ENCODE measurements around the gene CACNA1B. TPM values are rescaled to one million over a fixed set of nuclear protein-coding genes. Genes with fewer than 3 reads are reported as not detected.
"Not testable (repeated sequence)": the region's sequence is repeated elsewhere in the genome, so short reads cannot be mapped to it uniquely, and the experiment has no call there.

The CACNA1B gene
- total and polyA plus RNA-seq, 8 donors: 0.03 to 2.2 (median 0.51) TPM; not detected in 2

DNA sequence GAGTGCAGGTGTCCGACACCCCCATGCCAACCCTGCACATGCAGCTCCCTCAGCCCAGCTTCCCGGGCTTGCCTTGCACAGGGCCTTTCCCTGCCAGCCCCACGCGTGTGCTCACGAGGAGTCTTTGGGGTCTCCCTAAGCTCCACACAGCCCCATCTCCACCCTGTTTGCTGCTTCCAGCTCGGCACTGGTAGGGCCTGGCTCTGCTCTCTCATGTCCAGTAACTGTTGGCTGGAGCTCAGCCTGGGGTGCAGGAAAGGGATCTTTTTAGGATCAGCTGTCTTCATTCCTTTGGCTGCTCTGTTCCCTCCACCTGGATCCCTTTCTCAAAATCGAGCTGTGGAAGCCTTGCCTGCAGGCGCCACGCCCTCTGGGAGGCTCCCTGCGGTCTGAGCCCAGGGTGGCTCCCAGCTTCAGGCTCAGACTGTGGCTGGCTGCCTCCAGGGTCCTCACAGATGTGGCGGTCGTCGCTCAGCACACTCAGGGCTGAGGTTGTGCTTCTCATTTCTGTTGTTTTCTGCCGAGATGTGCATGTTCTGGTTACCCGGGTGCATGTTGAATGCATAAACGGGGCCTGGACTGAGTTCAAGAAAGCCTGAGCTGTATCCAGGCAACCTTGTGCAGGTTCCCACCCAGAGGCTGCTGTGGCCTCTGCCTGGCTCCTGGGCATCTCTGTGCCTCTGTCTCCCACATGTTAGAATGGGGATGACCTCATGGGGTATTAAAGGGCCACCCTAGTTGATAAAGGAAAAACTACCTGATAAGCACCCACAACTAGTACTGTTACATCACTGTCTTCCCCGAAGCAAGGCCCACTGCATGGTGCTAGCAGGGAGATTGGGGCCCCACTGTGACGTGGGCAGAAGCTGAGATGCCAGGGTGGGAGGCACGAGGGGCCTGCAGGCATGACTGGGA, 4.3 kb downstream of the CACNA1B start:
- H3K27me3 ChIP-seq: peaks cover 13 to 52% (median 38%) of the 10 kb centered on the region in 3 donors
- TF ChIP-seq POLR2A (IDR thresholded peaks at IDR 0.05) (no peak), POLR2AphosphoS5 (IDR thresholded peaks at IDR 0.05) (no peak), EP300 (IDR thresholded peaks at IDR 0.05) (no peak)
- TF ChIP-seq, protein P1, sequence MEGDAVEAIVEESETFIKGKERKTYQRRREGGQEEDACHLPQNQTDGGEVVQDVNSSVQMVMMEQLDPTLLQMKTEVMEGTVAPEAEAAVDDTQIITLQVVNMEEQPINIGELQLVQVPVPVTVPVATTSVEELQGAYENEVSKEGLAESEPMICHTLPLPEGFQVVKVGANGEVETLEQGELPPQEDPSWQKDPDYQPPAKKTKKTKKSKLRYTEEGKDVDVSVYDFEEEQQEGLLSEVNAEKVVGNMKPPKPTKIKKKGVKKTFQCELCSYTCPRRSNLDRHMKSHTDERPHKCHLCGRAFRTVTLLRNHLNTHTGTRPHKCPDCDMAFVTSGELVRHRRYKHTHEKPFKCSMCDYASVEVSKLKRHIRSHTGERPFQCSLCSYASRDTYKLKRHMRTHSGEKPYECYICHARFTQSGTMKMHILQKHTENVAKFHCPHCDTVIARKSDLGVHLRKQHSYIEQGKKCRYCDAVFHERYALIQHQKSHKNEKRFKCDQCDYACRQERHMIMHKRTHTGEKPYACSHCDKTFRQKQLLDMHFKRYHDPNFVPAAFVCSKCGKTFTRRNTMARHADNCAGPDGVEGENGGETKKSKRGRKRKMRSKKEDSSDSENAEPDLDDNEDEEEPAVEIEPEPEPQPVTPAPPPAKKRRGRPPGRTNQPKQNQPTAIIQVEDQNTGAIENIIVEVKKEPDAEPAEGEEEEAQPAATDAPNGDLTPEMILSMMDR (IDR thresholded peaks at IDR 0.05): no peak

DNA sequence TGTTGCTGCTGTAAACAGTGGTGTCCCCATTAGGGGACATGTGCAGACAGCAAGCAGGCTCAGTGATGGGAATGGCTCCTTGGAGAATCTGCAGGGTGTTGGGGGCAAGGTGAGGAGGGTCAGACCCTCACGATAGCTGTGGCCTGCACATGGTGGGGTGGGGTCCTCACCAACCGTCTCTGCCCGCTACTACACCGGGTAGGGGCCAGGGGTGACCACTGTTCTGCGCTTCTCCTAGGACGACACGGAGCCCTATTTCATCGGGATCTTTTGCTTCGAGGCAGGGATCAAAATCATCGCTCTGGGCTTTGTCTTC, 4.9 kb downstream of the CACNA1B start:
- 83 to 100% (median 86%) methylated on average over 4 to 10 of the region's 10 CpGs for WGBS, 5 donors
- TF ChIP-seq POLR2AphosphoS5 (IDR thresholded peaks at IDR 0.05) (no peak), POLR2A (IDR thresholded peaks at IDR 0.05) (no peak), EP300 (IDR thresholded peaks at IDR 0.05) (no peak)
- TF ChIP-seq, protein P1 (IDR thresholded peaks at IDR 0.05): no peak
- no peak overlapping the region for H3K4me3 ChIP-seq
- no peak overlapping the region for H3K27ac ChIP-seq
- peaks cover 5 to 12% (median 9%) of the 10 kb centered on the region in 4 donors for H3K4me1 ChIP-seq
- intact Hi-C loops (cut with DNase I; ENCODE audit: low total_unique reads): no loop called here
- H3K9me3 ChIP-seq: peaks cover 0 to 8% (median 0%) of the 10 kb centered on the region in 4 donors
- H3K36me3 ChIP-seq: no peaks in the 10 kb centered on the region
- peaks cover 8 to 46% (median 32%) of the 10 kb centered on the region in 3 donors for H3K27me3 ChIP-seq
- DNase-seq: no peak

More for the DNA sequence above, 4.3 kb downstream of the CACNA1B start:
- Histone ChIP-seq H3K4me1 (peaks cover 5 to 17% (median 9%) of the 10 kb centered on the region in 4 donors), H3K27ac (no peak overlapping the region), H3K9me3 (peaks cover 0 to 13% (median 2%) of the 10 kb centered on the region in 4 donors), H3K4me3 (no peak overlapping the region), H3K36me3 (no peaks in the 10 kb centered on the region)
- WGBS, 5 donors: 62 to 70% (median 65%) methylated on average over 16 to 19 of the region's 19 CpGs
- DNase-seq: no peak
- intact Hi-C loops (cut with DNase I; ENCODE audit: low total_unique reads): no loop called here

DNA sequence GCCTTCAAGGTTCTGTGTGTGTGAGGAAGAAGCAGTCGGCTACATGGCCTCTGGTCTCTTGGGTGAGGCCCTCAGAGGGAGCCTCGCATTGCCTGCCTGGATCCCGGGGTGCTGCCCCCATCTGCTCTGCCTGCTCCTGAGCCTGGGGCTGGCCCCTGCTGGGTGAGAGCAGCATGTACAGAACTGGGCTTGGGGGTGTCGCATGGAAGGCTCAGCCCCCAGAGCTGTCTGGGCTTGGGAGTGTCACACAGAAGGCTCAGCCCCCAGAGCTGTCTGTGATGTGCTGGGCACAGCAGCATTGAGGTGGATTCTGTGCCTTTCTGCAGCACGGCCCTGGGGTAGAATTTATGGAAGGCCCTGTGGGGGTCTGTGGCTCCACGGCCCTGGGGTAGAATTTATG, 6.4 kb downstream of the CACNA1B start:
- DNase-seq; intact Hi-C loops (cut with DNase I; ENCODE audit: low total_unique reads): not testable (repeated sequence)
- WGBS, 5 donors: 88 to 100% (median 90%) methylated on average over 1 to 2 of the region's 6 CpGs; no CpG with 5 or more reads in 2 of the 5 donors

DNA sequence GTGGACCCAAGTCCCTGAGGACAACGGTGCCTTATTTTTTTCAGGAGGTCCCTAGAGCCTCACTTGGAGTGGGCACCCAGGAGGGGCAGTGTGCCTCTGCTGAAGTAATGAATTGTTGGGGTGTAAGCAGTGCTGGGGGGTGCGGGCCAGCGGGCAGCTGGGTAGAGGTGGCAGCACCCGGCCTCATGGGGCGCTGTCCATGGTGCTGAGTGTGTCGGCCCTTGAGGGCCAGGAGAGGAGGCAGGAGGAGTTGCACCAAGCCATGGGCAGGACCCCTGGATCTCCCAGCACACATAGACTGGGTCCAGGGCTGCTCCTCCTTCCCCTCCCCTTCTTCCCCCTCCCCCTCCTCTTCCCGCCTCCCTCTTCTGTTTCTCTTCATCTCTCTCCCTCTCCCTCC, 7.0 kb downstream of the CACNA1B start:
- H3K27ac ChIP-seq; intact Hi-C loops (cut with DNase I; ENCODE audit: low total_unique reads); DNase-seq; H3K9me3 ChIP-seq; H3K4me1 ChIP-seq; H3K4me3 ChIP-seq; H3K36me3 ChIP-seq: not testable (repeated sequence)
- 14 to 49% (median 29%) methylated on average over 4 to 5 of the region's 7 CpGs for WGBS, 5 donors
- peaks cover 0 to 26% (median 14%) of the 10 kb centered on the region in 3 donors for H3K27me3 ChIP-seq

More for the DNA sequence above, 6.4 kb downstream of the CACNA1B start:
- H3K36me3 ChIP-seq, H3K4me1 ChIP-seq, H3K27ac ChIP-seq, H3K4me3 ChIP-seq, H3K9me3 ChIP-seq: not testable (repeated sequence)
- peaks cover 0 to 32% (median 20%) of the 10 kb centered on the region in 3 donors for H3K27me3 ChIP-seq

DNA sequence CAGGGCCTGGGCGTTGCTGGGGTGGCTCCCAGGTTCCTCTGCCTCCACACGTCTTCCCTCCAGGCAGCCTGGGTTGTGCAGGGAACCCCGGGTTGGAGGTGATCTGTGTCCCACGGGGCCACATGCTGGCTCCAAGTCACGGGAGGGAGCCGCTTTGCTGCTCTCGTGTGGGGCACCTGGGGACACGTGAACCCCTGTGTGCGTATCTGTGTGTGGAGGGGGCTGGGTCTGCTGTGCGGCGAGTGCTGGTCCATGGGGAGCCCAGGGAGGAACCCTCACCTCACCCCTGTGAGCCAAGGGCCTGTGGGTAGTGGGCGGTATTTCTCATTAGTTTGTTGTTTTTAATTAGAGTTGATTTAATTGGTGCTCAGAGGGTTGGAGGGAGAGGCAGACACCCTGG, 7.5 kb downstream of the CACNA1B start:
- intact Hi-C loops (cut with DNase I; ENCODE audit: low total_unique reads); H3K4me3 ChIP-seq; DNase-seq; H3K36me3 ChIP-seq; H3K9me3 ChIP-seq; H3K4me1 ChIP-seq; H3K27ac ChIP-seq: not testable (repeated sequence)
- peaks cover 0 to 20% (median 9%) of the 10 kb centered on the region in 3 donors for H3K27me3 ChIP-seq
- WGBS, 5 donors: 75 to 100% (median 89%) methylated on average over 1 to 10 of the region's 12 CpGs; no CpG with 5 or more reads in 1 of the 5 donors

DNA sequence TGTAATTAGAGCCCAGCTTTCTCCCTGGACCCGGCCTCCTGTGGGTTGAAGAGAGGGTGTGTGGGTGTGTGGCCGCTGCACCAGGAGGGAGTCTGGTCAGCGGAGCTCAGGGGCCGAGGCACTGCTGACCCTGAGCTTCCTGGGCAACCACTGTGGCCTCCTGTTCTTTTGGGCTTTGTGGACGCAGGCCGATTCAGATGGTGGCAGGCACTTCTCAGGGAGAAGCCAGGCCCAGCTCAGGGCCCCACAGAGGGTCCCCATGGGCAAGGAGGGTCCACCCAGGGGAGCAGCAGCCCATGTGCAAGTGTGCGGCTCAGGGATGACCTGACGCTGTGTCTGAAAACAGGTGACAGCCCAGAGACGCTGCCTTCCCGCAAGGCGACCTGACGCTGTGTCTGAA, 11.0 kb downstream of the CACNA1B start:
- DNase-seq; H3K9me3 ChIP-seq; H3K27me3 ChIP-seq; H3K36me3 ChIP-seq; intact Hi-C loops (cut with DNase I; ENCODE audit: low total_unique reads); H3K4me1 ChIP-seq; H3K4me3 ChIP-seq; H3K27ac ChIP-seq: not testable (repeated sequence)
- WGBS, 5 donors: 51 to 82% (median 80%) methylated on average over 1 to 12 of the region's 12 CpGs

DNA sequence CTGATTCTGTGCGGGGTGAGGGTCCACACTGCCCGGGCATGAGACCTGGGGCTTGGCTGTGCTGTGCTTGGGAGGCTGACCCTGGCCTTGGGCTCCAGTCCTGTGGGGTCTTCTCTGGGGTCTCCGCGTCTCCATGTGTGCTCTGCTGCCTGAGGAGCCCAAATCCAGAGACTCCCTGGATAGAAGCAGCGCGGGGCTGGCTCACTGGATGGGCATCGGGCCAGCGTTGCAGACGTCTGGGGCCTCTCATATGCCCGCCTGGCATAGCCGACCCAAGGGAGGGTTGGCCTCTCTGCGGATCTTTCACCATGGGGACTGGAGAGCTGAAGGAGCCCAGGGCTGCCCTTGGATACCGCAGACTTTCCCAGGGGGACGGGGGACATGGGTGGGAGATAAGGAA, 12.4 kb downstream of the CACNA1B start:
- H3K27ac ChIP-seq; H3K36me3 ChIP-seq; H3K4me3 ChIP-seq; H3K27me3 ChIP-seq; H3K9me3 ChIP-seq; intact Hi-C loops (cut with DNase I; ENCODE audit: low total_unique reads); H3K4me1 ChIP-seq; DNase-seq: not testable (repeated sequence)
- WGBS, 5 donors: 84 to 91% (median 89%) methylated on average over 6 to 11 of the region's 14 CpGs; no CpG with 5 or more reads in 2 of the 5 donors

DNA sequence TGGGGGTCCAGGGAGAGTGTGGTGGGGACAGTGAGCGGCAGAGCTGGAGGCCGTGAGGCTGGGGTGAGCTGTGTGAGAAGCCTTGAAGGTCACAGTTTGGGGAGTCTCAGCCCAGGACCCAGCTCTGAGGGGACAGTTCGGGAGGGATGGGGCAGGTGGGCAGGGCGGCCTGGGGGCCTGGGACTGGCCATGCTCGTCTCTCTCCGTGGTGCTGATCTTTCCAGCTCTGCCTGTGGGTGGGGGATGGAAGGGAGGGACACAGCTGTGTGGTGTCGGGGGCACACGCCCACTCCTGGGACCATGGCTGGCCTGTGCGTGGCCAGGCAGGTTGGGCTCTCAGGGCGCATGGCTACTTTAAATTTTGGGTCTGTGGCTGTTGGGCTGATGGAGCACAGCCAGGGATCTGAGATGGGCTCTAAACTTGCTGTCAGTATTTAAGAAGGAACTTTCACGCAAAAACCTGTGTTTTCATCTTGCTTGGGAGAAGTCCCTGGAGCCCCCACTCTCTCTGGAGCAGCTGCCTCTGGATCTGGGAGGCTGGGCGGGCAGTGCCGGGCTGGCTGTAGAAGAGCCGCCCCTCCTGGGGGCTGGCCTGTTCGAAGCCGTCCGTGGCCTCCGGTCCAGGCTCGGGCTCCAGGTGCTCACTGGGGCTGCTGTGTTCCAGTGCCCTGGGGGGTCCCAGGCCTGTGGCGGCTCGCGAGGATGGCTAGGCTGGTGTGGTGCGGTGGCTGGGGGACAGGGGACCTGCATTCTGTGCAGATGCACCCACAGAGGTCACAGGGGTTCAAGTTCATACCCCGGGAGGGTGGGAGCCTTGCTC, 13.4 kb downstream of the CACNA1B start:
- intact Hi-C loops (cut with DNase I; ENCODE audit: low total_unique reads); DNase-seq: not testable (repeated sequence)
- WGBS, 5 donors: 60 to 83% (median 73%) methylated on average over 9 to 22 of the region's 24 CpGs

More for the DNA sequence above, 13.4 kb downstream of the CACNA1B start:
- H3K36me3 ChIP-seq, H3K4me1 ChIP-seq, H3K27ac ChIP-seq, H3K4me3 ChIP-seq, H3K9me3 ChIP-seq, H3K27me3 ChIP-seq: not testable (repeated sequence)
